ENCODE measurements around the gene BAAT.
"Not testable (repeated sequence)": the region's sequence is repeated elsewhere in the genome, so short reads cannot be mapped to it uniquely, and the experiment has no call there.

BAAT gene

DNA sequence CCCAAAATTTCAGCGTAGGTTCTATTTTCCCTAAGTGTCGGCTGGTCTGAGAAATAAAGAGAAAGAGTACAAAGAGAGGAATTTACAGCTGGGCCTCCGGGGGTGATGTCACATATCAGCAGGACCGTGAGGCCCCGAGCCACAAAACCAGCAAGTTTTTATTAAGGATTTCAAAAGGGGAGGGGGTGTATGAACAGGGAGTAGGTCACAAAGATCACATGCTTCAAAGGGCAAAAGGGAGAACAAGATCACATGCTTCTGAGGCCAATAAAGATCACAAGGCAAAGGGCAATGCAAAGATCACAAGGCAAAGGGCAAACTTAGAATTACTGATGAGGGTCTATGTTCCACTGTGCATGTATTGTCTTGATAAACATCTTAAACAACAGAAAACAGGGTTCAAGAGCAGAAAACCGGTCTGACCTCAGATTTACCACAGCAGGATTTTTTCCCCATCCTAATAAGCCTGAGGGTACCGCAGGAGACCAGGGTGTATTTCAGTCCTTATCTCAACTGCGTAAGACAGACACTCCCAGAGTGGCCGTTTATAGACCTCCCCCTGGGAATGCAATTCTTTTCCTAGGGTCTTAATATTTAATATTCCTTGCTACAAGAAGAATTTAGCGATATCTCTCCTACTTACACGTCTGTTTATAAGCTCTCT, at the start of gene BAAT:
Gene BAAT, minus strand, starts transcription at position 134 of the 664 bp plus-strand sequence. CDS start 13,602 bp downstream, outside the sequence.
- DNase-seq: not testable (repeated sequence)

DNA sequence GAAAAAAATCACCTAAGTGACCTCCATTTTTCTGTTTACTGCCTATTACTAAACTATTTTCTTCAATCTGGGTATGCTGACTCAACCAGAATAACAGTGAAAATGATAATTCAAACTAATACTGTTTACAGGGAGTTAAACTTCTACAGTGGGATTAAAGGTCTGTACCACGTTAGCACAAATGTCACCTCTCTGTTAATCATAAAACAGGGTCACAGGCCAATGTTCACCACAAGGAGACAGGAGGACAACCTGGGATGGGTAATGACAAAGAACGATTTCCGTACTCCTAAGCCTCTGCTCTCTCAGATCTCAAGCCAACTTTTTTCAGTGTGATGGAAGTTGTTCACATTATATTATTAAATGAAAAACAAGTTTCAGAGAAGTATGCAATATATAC, 48.4 kb upstream of the BAAT start:
- no peak for DNase-seq

DNA sequence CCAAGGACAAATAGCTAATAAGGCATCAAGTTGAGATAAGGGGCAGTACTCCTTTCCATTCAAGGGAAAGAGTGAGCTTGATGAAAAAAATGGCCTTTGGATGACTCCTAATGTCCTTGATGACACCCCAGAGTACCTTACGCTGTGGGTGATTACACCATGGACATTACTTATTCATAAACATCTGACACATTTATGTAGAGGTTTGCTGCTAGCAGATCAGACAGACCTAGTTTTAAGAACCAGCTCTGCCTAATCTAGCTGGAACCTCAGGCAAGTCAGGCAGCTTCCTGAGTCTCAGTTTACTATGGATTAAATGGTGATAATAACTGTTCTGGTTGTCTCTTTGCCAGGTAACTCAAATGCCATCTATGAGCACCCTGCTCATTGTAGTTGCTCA, 47.9 kb upstream of the BAAT start:
- no peak for DNase-seq

DNA sequence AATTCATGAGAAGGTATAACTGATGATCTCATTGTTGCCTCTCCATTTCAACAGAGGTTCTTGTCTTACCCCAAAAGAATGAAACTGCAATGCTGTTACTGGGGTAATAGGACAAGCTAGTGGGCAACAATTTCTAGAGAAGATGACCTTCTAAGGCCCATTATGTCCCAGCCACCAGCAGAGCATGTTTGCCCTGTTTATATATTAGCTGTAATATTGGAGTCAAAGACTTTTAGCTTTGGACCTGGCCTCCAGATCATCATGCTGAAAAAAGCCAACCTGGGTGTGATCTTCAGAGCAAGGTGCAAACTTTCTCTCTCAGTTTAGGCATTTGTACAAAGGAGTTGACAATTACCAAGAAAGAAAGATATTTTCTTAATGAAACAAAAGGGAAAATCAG, 47.4 kb upstream of the BAAT start:
- no peak for DNase-seq

DNA sequence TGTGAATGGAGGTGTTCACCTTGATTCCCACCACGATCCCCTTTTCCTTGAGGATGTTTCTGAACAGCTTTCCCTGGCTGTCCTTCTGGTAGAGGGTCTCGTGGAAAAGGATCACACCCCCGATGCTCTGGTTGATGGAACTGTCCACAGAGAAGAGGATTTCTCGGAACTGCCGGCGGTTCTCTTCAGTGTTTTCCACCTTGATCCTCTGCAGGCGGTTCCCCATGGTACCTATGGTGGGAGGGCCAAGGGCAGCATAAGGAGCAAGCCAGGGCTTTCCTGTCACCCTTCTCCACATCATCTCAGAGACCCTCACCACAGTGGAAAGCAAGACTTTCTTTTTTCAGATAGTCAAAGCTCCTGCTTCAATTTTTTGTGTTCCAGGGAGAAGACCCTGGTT, 44.9 kb upstream of the BAAT start:
- DNase-seq: no peak

DNA sequence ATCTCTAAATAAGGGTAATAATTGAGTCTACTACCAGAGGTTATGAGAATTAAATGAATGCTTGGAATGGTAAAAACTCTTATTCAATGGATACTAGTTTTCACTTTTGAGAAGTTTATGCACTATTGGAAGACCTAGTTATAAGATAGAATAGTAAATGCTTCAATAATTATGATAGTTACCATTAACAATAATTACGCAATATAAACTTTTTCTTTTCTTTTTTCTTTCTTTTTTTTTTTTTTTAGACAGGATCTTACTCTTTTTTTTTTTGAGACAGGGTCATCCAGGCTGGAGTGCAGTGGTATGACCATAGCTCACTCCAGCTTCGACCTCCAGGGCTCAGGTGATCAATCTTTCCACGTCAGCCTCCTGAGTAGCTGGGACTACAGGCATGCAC, 44.1 kb upstream of the BAAT start:
- DNase-seq: no peak

DNA sequence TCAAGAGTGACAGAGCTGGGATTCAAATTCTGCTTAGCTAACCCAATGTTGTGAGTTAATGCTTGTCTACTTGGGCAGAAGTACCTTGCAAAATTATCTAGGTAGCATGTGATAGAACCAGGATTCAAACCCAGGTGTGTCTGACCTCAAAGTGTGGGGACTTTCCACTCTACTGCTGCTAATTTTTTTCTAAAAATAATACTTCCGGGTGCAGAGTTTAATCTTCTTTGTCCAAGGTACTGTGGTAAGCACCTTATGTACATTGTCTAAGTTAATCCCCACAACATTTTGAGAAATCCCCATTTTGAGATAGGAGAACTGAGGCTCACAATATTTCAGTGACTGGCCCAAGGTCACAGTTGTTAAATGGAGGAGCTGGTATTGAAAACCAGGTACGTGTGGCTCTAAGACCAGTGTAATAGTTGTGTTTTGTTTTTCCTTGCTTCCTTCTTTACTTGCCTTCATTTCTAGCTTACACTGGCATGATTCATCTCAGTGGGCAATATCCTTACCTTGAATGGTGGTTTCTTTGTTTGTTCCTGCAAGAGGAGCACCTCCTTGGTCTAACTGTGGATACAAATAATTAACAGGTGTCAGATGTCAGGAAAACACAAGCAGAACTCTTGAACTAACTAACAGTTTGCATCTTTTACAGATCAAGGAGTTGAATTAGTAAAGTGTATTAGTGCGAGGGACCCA, 43.3 kb upstream of the BAAT start:
- no peak for DNase-seq

DNA sequence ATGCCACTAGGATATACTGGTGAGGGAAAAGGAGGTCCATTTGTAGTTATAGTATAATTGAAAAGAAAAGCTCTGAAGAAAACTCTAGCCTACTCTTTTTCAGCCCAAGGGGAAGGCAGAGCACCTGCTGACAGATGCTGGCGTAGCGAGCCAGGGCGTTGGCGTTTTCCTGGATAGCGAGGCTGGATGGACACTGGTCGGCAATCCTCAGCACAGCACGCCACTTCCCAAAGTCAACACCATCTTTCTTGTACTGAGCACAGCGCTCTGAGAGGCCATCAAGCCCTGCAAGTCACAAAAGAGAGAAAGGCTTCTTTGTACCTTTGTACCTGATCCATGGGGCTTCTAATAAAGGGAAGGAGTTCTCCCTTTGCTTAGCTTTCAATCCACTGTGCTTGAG, 42.6 kb upstream of the BAAT start:
- no peak for DNase-seq

DNA sequence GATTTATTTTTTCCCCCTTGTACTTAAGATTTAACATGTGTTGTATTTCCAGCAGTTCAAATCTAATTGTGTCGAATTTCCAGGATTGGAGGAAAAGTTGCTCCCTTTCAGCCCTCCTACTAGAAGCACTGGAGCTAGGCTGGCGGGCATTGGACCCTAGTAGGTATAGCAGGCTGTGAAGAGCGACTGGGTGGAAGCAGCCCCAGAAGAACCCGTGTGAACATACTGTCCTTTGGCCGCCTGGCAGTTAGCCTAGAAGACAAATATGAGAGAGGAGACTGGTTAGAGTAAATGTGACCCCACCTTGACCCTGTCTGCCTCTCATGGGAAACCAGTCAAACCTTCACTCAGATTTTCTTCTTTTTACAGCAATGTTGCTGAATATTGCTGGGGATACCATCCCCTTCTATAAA, 36.9 kb upstream of the BAAT start:
- no peak for DNase-seq

DNA sequence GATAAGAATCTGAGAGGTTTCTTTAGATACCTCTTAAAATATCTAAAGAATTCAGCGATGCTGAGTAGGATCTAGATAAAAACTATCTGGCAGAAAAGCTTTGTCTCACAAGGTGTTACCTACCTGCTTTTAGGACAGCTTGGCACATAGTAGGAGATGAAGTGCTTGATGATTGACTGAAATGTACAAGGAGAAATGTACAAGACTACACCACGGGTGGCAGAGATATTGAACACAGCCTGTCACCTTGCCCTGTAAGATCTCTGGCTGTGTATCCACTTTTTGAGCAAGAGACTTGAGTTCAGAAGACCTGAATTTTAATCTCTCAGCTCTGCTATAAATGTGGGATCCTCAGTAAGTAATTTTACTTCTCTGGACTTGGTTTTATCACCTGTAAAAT, 35.1 kb upstream of the BAAT start:
- DNase-seq: no peak

DNA sequence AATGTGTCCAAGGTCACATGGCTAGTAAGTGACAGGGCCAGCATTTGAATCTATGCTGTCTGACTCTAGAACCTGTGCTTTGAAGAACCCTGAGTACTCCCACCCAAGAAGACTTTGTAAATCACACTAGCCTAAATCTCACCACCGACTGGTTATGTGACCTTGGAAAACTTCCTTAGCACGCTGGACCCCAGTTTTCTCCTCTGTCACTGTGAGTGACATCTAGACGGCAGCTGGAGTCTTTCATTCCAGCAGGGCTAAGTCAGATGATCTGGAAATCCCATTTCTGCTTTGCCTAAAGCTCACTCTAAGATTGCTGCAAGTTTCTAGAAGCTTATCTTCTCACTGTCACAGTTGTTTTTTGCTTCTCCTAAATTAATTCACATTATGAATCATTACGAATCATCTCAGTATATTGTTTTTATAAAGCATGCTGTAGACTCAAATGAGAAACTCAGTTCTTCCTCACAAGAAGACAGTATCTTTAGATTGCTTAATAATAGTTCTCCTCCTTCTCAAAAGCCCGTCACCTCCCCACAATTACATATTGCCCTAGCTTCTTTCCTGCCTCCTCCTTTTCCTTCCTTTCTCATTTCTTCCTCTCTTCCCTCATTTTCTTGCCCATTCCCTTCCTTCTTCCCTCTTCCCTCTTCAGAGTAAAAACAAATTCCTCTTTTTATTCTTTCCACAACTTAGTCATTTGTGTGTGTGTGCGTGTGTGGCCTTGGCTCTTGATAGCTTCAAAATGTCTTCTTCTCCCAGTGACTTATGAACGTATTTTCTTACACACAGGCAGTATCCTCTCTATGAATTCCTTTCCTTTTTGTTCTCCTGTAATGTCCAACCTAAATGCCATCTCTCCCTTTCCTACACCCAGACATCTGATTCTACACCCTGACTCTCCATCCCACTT, 34.0 kb upstream of the BAAT start:
- DNase-seq: no peak

DNA sequence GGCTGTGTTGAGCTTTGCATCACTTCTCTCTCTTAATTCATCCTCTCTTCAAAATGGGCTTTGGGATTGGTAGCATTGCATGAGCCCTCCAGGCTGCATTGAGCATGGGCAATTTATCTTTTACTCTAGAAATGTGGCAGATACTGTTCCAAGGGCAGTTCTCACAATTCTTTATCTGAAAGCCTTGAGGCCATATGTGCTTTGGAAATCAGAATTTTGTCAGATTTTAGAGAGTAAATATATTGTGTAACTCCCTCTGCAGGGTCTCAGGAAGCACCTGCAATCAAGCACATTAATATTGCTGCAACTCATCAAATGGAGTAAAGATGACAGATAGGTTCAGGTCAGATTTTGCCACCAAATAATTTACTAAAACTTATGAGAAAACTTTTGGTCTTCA, 33.2 kb upstream of the BAAT start:
- DNase-seq: no peak

DNA sequence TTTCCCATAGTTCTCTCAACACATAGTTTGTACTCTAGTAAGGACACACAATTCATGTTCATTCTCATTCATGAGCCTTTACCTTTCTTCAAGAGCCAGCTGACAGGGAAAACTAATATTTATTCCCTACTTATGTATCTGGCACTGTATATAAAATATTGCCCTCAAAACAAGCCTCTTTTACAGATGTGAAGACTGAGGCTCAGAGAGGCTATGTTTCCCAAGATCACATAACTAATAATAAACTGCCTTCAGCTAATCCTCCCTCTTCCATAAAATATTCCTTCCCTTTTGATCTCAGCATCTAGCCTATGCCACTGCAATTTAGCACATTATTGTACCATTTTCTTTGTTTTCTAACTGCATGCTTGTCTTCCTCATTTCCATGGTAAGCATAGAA, 32.6 kb upstream of the BAAT start:
- no peak for DNase-seq

DNA sequence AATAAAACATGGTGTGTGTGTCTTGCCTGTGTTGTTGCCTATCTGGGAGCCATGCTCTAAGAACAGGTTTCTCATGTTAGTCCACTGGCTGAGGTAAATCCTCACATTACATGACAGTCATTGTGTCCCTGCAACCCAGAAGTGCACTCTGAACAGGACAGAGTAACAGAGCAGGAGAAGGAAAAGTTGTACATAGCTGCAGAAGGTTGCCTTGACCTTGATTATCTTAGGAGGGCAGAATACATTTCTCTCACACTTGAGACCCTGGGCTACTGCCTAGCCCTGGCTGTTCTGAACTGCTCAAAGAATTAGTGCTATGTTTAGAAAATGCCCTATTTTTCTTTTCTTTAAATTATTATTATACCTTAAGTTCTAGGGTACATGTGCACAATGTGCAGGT, 30.8 kb upstream of the BAAT start:
- DNase-seq: no peak

DNA sequence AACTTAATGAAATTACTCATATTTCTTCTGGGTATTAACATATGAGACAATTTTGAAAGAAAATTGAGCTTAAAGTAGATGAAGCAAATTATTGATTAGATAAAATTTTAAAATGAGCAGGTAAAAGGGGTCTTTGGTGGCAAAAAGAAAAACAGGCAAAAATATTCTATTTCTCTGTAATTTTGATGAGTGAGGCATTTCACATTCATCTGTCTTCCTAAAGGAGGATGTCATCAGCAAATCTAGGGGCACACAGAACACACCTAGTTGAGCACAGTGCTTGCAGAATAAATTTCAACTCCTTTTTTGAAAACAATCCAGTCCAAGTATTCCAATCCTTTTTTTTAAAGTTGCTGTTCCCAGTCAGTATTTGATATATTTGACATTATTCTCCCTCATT, 30.0 kb upstream of the BAAT start:
- no peak for DNase-seq

DNA sequence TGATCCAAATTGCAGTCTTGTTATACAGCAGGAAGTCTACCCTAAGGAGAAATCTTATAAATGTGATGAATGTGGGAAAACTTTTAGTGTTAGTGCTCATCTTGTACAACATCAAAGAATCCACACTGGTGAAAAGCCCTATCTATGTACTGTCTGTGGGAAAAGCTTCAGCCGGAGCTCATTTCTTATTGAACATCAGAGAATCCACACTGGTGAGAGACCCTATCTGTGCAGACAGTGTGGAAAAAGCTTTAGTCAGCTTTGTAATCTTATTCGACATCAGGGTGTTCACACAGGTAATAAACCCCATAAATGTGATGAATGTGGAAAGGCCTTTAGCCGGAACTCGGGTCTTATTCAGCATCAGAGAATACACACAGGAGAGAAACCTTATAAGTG, 24.3 kb upstream of the BAAT start:
- no peak for DNase-seq

DNA sequence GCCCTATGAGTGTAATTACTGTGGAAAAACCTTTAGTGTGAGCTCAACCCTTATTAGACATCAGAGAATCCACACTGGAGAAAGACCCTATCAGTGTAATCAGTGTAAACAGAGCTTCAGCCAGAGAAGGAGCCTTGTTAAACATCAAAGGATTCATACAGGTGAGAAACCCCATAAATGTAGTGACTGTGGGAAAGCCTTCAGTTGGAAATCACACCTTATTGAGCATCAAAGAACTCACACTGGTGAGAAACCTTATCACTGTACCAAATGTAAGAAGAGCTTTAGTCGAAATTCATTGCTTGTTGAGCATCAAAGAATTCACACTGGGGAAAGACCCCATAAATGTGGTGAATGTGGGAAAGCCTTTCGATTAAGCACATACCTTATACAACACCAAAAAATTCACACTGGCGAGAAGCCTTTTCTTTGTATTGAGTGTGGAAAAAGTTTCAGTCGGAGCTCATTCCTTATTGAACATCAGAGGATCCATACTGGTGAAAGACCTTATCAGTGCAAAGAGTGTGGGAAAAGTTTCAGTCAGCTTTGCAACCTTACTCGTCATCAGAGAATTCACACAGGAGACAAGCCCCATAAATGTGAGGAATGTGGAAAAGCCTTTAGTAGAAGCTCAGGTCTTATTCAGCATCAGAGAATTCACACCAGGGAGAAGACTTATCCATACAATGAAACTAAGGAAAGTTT, 23.7 kb upstream of the BAAT start:
- DNase-seq: no peak

DNA sequence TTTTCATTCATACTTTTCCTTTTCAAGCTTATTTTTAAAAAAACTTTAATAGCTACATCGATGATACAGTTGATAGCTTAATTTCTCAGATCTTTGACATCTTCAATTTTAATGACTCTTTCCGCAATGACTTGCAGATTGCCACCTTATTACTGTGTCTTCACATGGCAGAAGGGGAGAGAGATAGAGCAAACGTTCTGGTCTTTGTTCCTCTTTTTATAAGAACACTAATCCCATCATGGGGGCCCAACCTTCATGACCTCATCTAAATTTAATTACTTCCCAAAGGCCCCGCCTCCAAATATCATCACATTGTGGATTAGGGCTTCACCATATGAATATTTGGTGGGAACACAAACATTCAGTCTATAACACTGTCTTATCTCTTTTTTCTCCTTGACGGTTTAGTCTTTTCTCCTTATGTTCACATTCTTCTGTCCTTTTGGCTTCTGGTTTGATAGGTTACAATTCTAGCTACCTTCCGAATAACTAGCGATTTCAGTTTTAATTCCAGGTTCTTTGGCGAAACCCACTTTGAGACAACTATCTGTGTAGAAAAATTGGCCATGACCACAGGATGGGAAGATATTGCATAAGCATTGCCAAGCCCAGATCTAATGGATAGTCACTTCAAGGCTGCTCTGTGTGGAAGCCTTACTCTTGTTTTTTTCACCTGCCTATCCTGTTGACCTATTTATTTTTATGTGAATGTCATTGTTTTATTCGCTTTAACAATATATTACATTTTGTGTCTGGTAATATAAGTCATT, 18.9 kb upstream of the BAAT start:
- no peak for DNase-seq

DNA sequence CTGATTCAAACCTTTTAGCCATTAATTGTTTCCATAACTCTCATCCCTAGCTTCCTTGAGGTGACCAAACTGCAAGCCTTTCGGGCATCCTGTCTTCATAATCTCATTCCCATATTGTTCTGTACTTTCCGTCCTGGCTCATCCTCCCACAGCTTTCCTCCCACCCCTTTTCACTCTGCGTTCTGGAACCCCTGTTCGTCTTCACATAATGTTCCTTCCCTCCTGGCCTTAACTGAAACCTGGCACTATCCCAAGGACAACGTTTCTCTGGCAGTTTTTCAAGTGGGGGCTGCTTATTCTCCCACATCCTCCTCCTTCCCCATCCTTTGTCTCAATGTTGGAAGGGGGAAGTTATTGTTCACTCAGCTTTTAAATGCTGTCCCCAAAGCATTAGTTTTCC, 15.3 kb upstream of the BAAT start:
- no peak for DNase-seq

DNA sequence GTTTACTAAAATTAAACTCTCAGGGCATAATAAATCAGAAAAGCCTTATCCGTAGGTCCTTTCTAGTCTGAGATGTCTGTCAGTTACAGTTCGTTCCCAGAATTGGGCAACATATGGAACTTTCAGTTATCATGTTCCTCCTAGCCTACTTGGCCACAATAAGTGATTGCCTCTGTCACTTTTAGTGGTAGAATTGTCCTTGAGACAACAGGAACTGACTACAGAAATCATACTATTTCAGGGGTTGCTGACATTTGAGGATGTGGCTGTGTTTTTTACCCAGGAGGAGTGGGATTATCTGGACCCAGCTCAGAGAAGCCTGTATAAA, 14.8 kb upstream of the BAAT start:
- no peak for DNase-seq

DNA sequence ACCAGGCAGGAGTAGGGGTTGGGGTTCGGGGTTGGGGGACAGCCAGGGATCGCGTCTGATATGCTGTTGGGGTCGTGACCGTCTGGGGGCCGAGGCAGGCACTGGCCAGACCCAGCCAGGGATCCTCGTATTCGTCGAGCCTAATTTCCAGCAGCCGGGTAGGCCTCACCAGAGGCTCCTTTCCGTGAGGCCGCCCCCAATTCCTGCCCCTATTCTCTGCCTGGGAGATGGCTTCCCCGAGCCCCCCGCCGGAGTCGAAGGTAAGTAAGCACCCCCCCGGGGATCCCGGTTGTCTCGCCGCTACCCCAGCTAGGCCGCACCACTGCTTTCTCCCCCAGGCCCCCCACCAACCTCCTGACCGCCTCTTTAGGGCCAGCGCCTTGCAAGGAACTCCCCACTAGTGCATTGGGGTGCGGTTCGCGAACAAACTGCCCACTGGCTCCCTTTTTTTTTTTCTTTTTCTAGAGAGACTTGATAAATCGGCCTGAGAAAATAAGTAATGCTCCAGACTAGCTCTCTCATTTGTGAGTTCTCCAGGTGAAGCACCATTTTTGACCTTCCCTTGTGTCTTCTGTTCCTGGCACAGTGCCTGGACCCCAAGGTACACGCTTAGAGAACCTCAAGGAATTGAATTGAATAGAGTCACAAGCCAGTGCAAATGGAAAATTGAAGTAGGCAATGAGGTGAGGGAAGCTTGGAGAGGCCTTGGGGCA, 14.3 kb upstream of the BAAT start:
- DNase-seq: no peak

All from amniotic stem cell (primary cell).